ENCODE data around the gene WNT6. TPM values are rescaled to one million over a fixed set of nuclear protein-coding genes. Genes with fewer than 3 reads are reported as not detected.

WNT6 gene
- total RNA-seq, 2 experiments from 2014 or later, result not detected

- peaks cover 42% of the 10 kb centered on the region for H3K27me3 Mint-ChIP-seq
These were observed 47.3 kb upstream of the WNT6 start for GRCh38 chr2:218812096-218812815.

GRCh38 chr2:218812861-218813260 lies 46.7 kb upstream of the WNT6 start:
- ATAC-seq (ENCODE audit: poor library complexity), result no peak
- CTCF ChIA-PET, result no interaction called here
- POLR2A ChIA-PET, result no interaction called here

More at GRCh38 chr2:218812096-218812815, 47.3 kb upstream of the WNT6 start:
- ChIA-PET POLR2A (no interaction called here), CTCF (no interaction called here)
- no peaks in the 10 kb centered on the region for H3K36me3 ChIP-seq (ENCODE audit: insufficient read depth, low read length)
- peaks cover 13 to 14% of the 10 kb centered on the region in 2 experiments for H3K27me3 ChIP-seq (ENCODE audit: control insufficient read depth in 1 of 2, insufficient read depth in 2 of 2, low read length in 2 of 2)
- no peaks in the 10 kb centered on the region for H3K36me3 Mint-ChIP-seq (ENCODE audit: low read depth)
- DNase-seq (no peak), ATAC-seq (ENCODE audit: poor library complexity) (no peak)
- TF ChIP-seq CTCF (IDR thresholded peaks at IDR 0.05), result no peak
- no peak overlapping the region for H3K27ac Mint-ChIP-seq
- no peaks in the 10 kb centered on the region for H3K4me1 ChIP-seq (ENCODE audit: insufficient read depth, low read length)
- H3K4me3 Mint-ChIP-seq, result no peak overlapping the region
- no peaks in the 10 kb centered on the region for H3K9me3 ChIP-seq (ENCODE audit: control insufficient read depth in 1 of 2, insufficient read depth in 1 of 2, low read length in 2 of 2)
- H3K27ac ChIP-seq (ENCODE audit: low read depth in 1 of 2, low read length in 2 of 2), result no peak overlapping the region
- H3K4me1 Mint-ChIP-seq (ENCODE audit: low read depth), result no peaks in the 10 kb centered on the region
- no peaks in the 10 kb centered on the region for H3K9me3 Mint-ChIP-seq
- intact Hi-C loops (cut with DNase I, micrococcal nuclease), result no loop called here
- H3K4me3 ChIP-seq (ENCODE audit: low read length), result no peak overlapping the region

GRCh38 chr2:218813771-218814460 lies 45.7 kb upstream of the WNT6 start:
- Histone ChIP-seq H3K27ac (ENCODE audit: low read depth in 1 of 2, low read length in 2 of 2) (no peak overlapping the region), H3K9me3 (ENCODE audit: control insufficient read depth in 1 of 2, insufficient read depth in 1 of 2, low read length in 2 of 2) (no peaks in the 10 kb centered on the region), H3K4me1 (ENCODE audit: insufficient read depth, low read length) (no peaks in the 10 kb centered on the region), H3K27me3 (ENCODE audit: control insufficient read depth in 1 of 2, insufficient read depth in 2 of 2, low read length in 2 of 2) (peaks cover 13% of the 10 kb centered on the region in 2 experiments), H3K36me3 (ENCODE audit: insufficient read depth, low read length) (no peaks in the 10 kb centered on the region), H3K4me3 (ENCODE audit: low read length) (no peak overlapping the region)
- CTCF ChIA-PET, result no interaction called here
- Mint-ChIP-seq H3K4me1 (ENCODE audit: low read depth) (no peaks in the 10 kb centered on the region), H3K27me3 (peaks cover 29% of the 10 kb centered on the region), H3K4me3 (no peak overlapping the region), H3K27ac (no peak overlapping the region), H3K36me3 (ENCODE audit: low read depth) (no peaks in the 10 kb centered on the region), H3K9me3 (no peaks in the 10 kb centered on the region)
- POLR2A ChIA-PET, result no interaction called here
- intact Hi-C loops (cut with DNase I, micrococcal nuclease), result no loop called here
- TF ChIP-seq CTCF (IDR thresholded peaks at IDR 0.05), result no peak
- no peak for ATAC-seq (ENCODE audit: poor library complexity)
- DNase-seq, result no peak

More at GRCh38 chr2:218812861-218813260, 46.7 kb upstream of the WNT6 start:
- no peaks in the 10 kb centered on the region for H3K36me3 ChIP-seq (ENCODE audit: insufficient read depth, low read length)
- Mint-ChIP-seq H3K36me3 (ENCODE audit: low read depth) (no peaks in the 10 kb centered on the region), H3K27me3 (peaks cover 38% of the 10 kb centered on the region), H3K4me1 (ENCODE audit: low read depth) (no peaks in the 10 kb centered on the region), H3K4me3 (no peak overlapping the region), H3K9me3 (no peaks in the 10 kb centered on the region), H3K27ac (no peak overlapping the region)
- H3K9me3 ChIP-seq (ENCODE audit: control insufficient read depth in 1 of 2, insufficient read depth in 1 of 2, low read length in 2 of 2), result no peaks in the 10 kb centered on the region
- DNase-seq, result no peak
- H3K4me3 ChIP-seq (ENCODE audit: low read length), result no peak overlapping the region
- no peak overlapping the region for H3K27ac ChIP-seq (ENCODE audit: low read depth in 1 of 2, low read length in 2 of 2)
- H3K4me1 ChIP-seq (ENCODE audit: insufficient read depth, low read length), result no peaks in the 10 kb centered on the region
- intact Hi-C loops (cut with DNase I, micrococcal nuclease), result no loop called here
- no peak for TF ChIP-seq CTCF (IDR thresholded peaks at IDR 0.05)
- H3K27me3 ChIP-seq (ENCODE audit: control insufficient read depth in 1 of 2, insufficient read depth in 2 of 2, low read length in 2 of 2), result peaks cover 13 to 14% of the 10 kb centered on the region in 2 experiments
